ENCODE measurements around the gene HDAC4. TPM values are rescaled to one million over a fixed set of nuclear protein-coding genes. Genes with fewer than 3 reads are reported as not detected.

The HDAC4 gene
- total RNA-seq, 2 experiments from 2014 or later, result 30.0 to 35.8 TPM

GRCh38 chr2:239378021-239378917 lies 22.6 kb downstream of the HDAC4 start:
- POLR2A ChIA-PET, result no interaction called here
- DNase-seq, result no peak
- CTCF ChIA-PET, result no interaction called here
- H3K27me3 Mint-ChIP-seq, result no peaks in the 10 kb centered on the region
- H3K36me3 Mint-ChIP-seq, result peaks cover 8% of the 10 kb centered on the region
- intact Hi-C loops (cut with micrococcal nuclease), result no loop called here
- no peak overlapping the region for H3K27ac Mint-ChIP-seq
- H3K9me3 Mint-ChIP-seq, result no peaks in the 10 kb centered on the region
- peaks cover 37% of the 10 kb centered on the region for H3K4me1 Mint-ChIP-seq (ENCODE audit: low read depth)
- no peak overlapping the region for H3K4me3 Mint-ChIP-seq

- Mint-ChIP-seq H3K27ac (no peak overlapping the region), H3K4me1 (ENCODE audit: low read depth) (peaks cover 30% of the 10 kb centered on the region), H3K27me3 (no peaks in the 10 kb centered on the region), H3K36me3 (peaks cover 8% of the 10 kb centered on the region), H3K4me3 (no peak overlapping the region), H3K9me3 (no peaks in the 10 kb centered on the region)
- CTCF ChIA-PET, result interaction anchor here (0.6 kb wide), 1 partner anchor 89 kb away, joined by 4 read pairs; no protein-coding TSS in a partner anchor
- POLR2A ChIA-PET, result no interaction called here
- no peak for DNase-seq
- intact Hi-C loops (cut with micrococcal nuclease), result no loop called here
These were observed 23.2 kb downstream of the HDAC4 start for GRCh38 chr2:239377591-239377990.

- intact Hi-C loops (cut with micrococcal nuclease), result no loop called here
- Mint-ChIP-seq H3K9me3 (no peaks in the 10 kb centered on the region), H3K36me3 (peaks cover 8% of the 10 kb centered on the region), H3K4me1 (ENCODE audit: low read depth) (peaks cover 25% of the 10 kb centered on the region), H3K27ac (no peak overlapping the region), H3K4me3 (no peak overlapping the region), H3K27me3 (no peaks in the 10 kb centered on the region)
- DNase-seq, result no peak
- POLR2A ChIA-PET, result no interaction called here
- CTCF ChIA-PET, result interaction anchor here (0.6 kb wide), 1 partner anchor 89 kb away, joined by 4 read pairs; no protein-coding TSS in a partner anchor
These were observed 23.8 kb downstream of the HDAC4 start for GRCh38 chr2:239376942-239377531.

GRCh38 chr2:239376351-239376750 lies 24.5 kb downstream of the HDAC4 start:
- no peak for DNase-seq
- Mint-ChIP-seq H3K27ac (no peak overlapping the region), H3K27me3 (no peaks in the 10 kb centered on the region), H3K9me3 (no peaks in the 10 kb centered on the region), H3K36me3 (peaks cover 8% of the 10 kb centered on the region), H3K4me1 (ENCODE audit: low read depth) (peaks cover 18% of the 10 kb centered on the region), H3K4me3 (no peak overlapping the region)
- ChIA-PET CTCF (no interaction called here), POLR2A (no interaction called here)
- intact Hi-C loops (cut with micrococcal nuclease), result no loop called here

GRCh38 chr2:239375278-239376061 lies 25.4 kb downstream of the HDAC4 start:
- CTCF ChIA-PET, result no interaction called here
- no peak for DNase-seq
- intact Hi-C loops (cut with micrococcal nuclease), result no loop called here
- Mint-ChIP-seq H3K27me3 (no peaks in the 10 kb centered on the region), H3K27ac (no peak overlapping the region), H3K4me3 (no peak overlapping the region), H3K9me3 (no peaks in the 10 kb centered on the region), H3K36me3 (peaks cover 7% of the 10 kb centered on the region), H3K4me1 (ENCODE audit: low read depth) (peaks cover 11% of the 10 kb centered on the region)
- POLR2A ChIA-PET, result no interaction called here

- H3K9me3 Mint-ChIP-seq, result no peaks in the 10 kb centered on the region
These were observed 25.9 kb downstream of the HDAC4 start for GRCh38 chr2:239374896-239375277.

GRCh38 chr2:239372835-239373234 lies 28.0 kb downstream of the HDAC4 start:
- Mint-ChIP-seq H3K36me3 (peaks cover 4% of the 10 kb centered on the region), H3K27me3 (no peaks in the 10 kb centered on the region), H3K9me3 (no peaks in the 10 kb centered on the region), H3K4me1 (ENCODE audit: low read depth) (peaks cover 7% of the 10 kb centered on the region), H3K4me3 (no peak overlapping the region), H3K27ac (no peak overlapping the region)
- no peak for DNase-seq
- POLR2A ChIA-PET, result interaction anchor here (1.0 kb wide), 1 partner anchor 8 kb away, joined by 3 read pairs; no protein-coding TSS in a partner anchor
- CTCF ChIA-PET, result no interaction called here
- intact Hi-C loops (cut with micrococcal nuclease), result no loop called here

More at GRCh38 chr2:239374896-239375277, 25.9 kb downstream of the HDAC4 start:
- Mint-ChIP-seq H3K36me3 (peaks cover 7% of the 10 kb centered on the region), H3K4me3 (no peak overlapping the region), H3K27me3 (no peaks in the 10 kb centered on the region), H3K4me1 (ENCODE audit: low read depth) (peaks cover 6% of the 10 kb centered on the region), H3K27ac (no peak overlapping the region)
- intact Hi-C loops (cut with micrococcal nuclease), result no loop called here
- POLR2A ChIA-PET, result no interaction called here
- no peak for DNase-seq
- CTCF ChIA-PET, result no interaction called here

GRCh38 chr2:239371726-239372686 lies 28.8 kb downstream of the HDAC4 start:
- no peak for DNase-seq
- Mint-ChIP-seq H3K36me3 (peaks cover 2% of the 10 kb centered on the region), H3K27me3 (no peaks in the 10 kb centered on the region), H3K27ac (no peak overlapping the region), H3K4me1 (ENCODE audit: low read depth) (peaks cover 7% of the 10 kb centered on the region), H3K9me3 (no peaks in the 10 kb centered on the region), H3K4me3 (no peak overlapping the region)
- intact Hi-C loops (cut with micrococcal nuclease), result no loop called here
- POLR2A ChIA-PET, result interaction anchor here (1.0 kb wide), 1 partner anchor 9 kb away, joined by 3 read pairs; no protein-coding TSS in a partner anchor
- CTCF ChIA-PET, result no interaction called here

GRCh38 chr2:239370876-239371725 lies 29.7 kb downstream of the HDAC4 start:
- DNase-seq, result no peak
- no peaks in the 10 kb centered on the region for H3K9me3 Mint-ChIP-seq
- peaks cover 7% of the 10 kb centered on the region for H3K4me1 Mint-ChIP-seq (ENCODE audit: low read depth)
- H3K27me3 Mint-ChIP-seq, result no peaks in the 10 kb centered on the region
- H3K27ac Mint-ChIP-seq, result no peak overlapping the region
- intact Hi-C loops (cut with micrococcal nuclease), result no loop called here
- H3K4me3 Mint-ChIP-seq, result no peak overlapping the region
- CTCF ChIA-PET, result interaction anchor here (1.8 to 3.4 kb wide), 3 partner anchors 10 to 97 kb away, joined by 4 to 24 read pairs (median 6); no protein-coding TSS in a partner anchor
- POLR2A ChIA-PET, result interaction anchor here (1.4 to 2.7 kb wide), 2 partner anchors 10 to 104 kb away, joined by 3 to 33 read pairs; no protein-coding TSS in a partner anchor
- peaks cover 2% of the 10 kb centered on the region for H3K36me3 Mint-ChIP-seq

GRCh38 chr2:239370403-239370802 lies 30.4 kb downstream of the HDAC4 start:
- H3K4me1 Mint-ChIP-seq (ENCODE audit: low read depth), result peaks cover 7% of the 10 kb centered on the region
- ChIA-PET CTCF (interaction anchor here (1.3 to 3.4 kb wide), 5 partner anchors 10 to 102 kb away, joined by 3 to 24 read pairs (median 6); no protein-coding TSS in a partner anchor), POLR2A (interaction anchor here (1.0 to 2.7 kb wide), 3 partner anchors 10 to 103 kb away, joined by 3 to 33 read pairs (median 5); no protein-coding TSS in a partner anchor)
- H3K9me3 Mint-ChIP-seq, result no peaks in the 10 kb centered on the region
- peaks cover 2% of the 10 kb centered on the region for H3K36me3 Mint-ChIP-seq
- intact Hi-C loops (cut with micrococcal nuclease), result no loop called here
- H3K27ac Mint-ChIP-seq, result peak overlapping the region; percentile 92
- DNase-seq, result no peak
- peak overlapping the region; percentile 68 for H3K4me3 Mint-ChIP-seq
- H3K27me3 Mint-ChIP-seq, result no peaks in the 10 kb centered on the region

Data from activated CD4-positive, alpha-beta memory T cell treated with anti-CD3 and anti-CD28 coated beads for 36 hours (primary cell).